GM12873 (cell line): ENCODE measurements around the gene LTBP1.
A peak's percentile ranks its signal among the peaks of the same experiment; 100 is the strongest.

Experiments
- TF ChIP-seq, protein P1 (sequence below): IDR thresholded peaks from 2 replicates; pipeline ENCODE4 v1.5.1; 2012; ENCODE audit warnings: low read depth, mild to moderate bottlenecking, moderate library complexity, low read length, control low read depth; ENCODE audit not compliant: insufficient read depth; ENCODE audit errors: missing control alignments

The LTBP1 gene, protein sequence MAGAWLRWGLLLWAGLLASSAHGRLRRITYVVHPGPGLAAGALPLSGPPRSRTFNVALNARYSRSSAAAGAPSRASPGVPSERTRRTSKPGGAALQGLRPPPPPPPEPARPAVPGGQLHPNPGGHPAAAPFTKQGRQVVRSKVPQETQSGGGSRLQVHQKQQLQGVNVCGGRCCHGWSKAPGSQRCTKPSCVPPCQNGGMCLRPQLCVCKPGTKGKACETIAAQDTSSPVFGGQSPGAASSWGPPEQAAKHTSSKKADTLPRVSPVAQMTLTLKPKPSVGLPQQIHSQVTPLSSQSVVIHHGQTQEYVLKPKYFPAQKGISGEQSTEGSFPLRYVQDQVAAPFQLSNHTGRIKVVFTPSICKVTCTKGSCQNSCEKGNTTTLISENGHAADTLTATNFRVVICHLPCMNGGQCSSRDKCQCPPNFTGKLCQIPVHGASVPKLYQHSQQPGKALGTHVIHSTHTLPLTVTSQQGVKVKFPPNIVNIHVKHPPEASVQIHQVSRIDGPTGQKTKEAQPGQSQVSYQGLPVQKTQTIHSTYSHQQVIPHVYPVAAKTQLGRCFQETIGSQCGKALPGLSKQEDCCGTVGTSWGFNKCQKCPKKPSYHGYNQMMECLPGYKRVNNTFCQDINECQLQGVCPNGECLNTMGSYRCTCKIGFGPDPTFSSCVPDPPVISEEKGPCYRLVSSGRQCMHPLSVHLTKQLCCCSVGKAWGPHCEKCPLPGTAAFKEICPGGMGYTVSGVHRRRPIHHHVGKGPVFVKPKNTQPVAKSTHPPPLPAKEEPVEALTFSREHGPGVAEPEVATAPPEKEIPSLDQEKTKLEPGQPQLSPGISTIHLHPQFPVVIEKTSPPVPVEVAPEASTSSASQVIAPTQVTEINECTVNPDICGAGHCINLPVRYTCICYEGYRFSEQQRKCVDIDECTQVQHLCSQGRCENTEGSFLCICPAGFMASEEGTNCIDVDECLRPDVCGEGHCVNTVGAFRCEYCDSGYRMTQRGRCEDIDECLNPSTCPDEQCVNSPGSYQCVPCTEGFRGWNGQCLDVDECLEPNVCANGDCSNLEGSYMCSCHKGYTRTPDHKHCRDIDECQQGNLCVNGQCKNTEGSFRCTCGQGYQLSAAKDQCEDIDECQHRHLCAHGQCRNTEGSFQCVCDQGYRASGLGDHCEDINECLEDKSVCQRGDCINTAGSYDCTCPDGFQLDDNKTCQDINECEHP (N-terminal part only)

DNA sequence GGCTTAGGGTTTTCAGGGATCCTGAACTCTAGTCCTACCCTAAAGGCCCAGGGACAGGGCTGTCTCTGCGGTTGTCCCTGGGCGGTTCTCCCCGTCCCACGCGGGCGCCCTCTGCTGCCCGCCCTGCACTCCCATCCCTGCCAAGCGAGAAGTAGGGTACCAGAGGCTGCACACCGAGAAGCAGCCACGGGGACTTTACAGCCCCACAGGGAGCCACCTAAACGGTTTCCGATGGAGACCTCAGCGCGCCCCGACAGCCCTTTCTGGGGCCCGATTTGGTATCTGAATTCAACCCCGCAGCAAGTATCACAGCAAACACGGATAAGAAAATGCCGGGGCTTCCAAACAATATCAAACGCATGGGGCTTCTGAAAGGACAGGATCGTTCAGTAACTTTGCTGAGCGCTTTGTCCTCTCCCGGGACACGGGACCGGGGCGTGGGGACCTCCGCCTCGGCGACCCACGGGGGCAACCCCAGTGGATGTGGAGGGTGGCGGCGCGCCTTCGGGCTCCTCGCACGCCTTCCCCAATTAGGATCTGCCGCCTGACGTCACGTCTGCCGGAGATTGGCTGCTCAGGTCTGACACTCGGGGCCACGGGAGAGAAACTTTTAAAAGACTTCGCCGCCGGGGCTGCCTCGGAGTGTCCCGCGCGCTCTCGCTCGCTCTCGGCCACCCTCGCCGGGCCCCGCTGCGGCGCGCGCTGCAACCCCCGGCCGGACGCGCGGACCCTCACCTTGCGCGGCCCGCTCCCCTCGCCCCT, at the start of gene LTBP1:
Gene LTBP1, plus strand, starts transcription at position 640 of the 762 bp plus-strand sequence. CDS start 372 bp downstream, outside the sequence.
- TF ChIP-seq, protein P1, sequence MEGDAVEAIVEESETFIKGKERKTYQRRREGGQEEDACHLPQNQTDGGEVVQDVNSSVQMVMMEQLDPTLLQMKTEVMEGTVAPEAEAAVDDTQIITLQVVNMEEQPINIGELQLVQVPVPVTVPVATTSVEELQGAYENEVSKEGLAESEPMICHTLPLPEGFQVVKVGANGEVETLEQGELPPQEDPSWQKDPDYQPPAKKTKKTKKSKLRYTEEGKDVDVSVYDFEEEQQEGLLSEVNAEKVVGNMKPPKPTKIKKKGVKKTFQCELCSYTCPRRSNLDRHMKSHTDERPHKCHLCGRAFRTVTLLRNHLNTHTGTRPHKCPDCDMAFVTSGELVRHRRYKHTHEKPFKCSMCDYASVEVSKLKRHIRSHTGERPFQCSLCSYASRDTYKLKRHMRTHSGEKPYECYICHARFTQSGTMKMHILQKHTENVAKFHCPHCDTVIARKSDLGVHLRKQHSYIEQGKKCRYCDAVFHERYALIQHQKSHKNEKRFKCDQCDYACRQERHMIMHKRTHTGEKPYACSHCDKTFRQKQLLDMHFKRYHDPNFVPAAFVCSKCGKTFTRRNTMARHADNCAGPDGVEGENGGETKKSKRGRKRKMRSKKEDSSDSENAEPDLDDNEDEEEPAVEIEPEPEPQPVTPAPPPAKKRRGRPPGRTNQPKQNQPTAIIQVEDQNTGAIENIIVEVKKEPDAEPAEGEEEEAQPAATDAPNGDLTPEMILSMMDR, result peak; percentile 76

DNA sequence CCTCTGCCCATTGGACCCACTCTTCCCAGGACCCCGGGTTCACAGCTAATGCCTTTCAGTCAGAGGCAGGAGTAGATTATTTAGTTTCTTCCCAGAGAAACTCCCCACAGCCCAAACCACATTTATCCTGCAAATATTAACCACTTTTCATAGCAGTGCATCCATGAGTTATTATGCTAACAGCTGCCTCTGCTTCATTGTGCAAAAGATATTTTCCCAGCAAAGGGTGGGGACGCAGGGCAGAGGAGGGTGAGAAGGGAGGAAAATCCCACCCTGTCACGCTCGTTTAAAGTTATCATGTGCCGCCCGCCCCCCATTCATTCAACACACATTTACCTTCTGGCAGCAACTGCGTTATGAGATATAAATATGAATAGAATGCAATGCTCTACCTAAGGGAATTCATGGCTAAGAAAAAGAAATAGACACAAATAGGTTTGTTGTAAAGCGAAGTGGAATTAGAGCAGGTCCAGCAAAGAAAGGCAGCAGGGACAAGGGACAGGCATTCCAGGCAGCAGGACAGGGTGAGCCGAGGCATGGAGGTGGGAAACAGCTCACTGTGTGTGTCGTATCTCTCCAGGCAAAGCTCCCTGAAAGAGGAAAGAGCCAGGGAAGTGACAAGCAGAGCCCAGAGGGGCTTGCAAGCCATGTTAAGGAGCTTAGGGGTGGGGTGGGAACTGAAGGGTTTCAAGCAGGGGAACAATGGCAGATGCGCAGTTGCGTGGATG, 46.3 kb upstream of the LTBP1 start:
- TF ChIP-seq, protein P1, result no peak

DNA sequence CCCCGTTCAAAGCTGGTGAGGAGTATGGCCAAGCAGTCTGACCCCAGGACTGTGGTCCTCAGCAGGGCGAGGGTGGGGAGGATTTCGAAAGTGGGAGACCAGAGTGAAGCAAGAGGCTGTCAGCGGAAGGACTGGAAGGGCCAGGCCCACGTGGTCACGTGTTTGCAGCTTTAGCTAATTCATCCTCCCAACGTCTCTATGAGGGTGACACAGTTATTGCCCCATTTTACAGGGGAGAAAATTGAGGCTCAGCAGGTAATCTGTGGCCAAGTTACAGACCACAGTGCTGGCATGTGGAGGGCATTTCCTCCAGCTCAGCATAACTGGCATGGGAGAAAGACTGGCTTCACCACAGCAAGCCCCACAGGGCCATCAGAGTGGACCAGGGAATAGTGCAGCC, 45.4 kb upstream of the LTBP1 start:
- TF ChIP-seq, protein P1, result no peak

DNA sequence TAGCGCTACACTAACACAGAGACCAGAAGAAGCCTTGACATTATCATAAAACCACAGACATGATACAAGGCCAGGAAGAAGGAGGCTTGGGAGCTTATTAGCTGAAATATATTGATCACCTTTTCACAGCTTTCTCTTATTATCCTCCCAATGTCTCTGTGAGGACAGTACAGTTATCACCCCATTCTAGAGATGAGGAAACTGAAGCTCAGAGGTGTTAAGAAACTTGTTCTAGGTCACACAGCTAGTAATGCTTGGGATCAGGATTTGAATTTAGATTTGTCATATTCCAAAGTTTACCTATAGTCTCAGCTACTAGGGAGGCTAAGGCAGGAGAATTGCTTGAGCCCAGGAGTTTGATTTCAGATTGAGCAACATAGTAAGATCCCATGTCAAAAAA, 44.6 kb upstream of the LTBP1 start:
- TF ChIP-seq, protein P1, result no peak

DNA sequence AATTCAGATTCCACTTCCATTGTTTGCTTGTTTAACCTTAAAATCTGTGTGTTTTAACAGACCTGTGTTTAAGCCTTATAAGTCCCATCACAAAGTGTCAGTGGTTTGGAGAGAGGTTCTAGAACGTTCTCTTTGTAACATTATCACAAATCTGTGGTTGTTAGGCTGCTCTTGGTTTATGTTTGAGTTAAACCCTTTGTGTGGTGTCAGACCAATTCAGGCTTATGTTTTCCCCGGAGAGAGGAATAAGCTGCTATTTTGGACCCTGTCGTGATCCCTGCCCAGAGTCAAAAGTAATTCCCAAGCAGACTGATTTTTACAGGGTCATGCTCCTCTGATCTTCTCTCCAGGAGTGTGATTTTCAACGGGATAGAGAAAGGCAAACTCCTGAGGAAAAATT, 43.8 kb upstream of the LTBP1 start:
- TF ChIP-seq, protein P1, result no peak

DNA sequence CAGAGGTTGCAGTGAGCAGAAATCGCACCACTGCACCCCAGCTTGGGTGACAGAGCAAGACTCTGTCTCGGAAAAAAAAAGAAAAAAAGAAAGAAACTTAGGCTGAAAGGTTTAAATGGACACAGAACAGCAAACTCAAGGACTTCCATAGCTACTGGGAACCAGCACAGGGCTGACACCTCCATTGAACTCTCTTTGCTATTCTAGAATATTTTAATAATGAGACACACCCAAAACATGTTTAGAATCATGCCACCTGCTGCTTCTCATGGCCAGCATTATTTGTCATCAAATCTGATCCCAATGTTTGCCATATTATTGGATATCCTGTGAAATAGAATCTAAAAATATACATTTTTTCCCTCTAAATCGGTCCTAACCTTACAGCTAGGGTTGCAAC, 42.7 kb upstream of the LTBP1 start:
- TF ChIP-seq, protein P1, result no peak
